CD8-positive, alpha-beta memory T cell (primary cell): ENCODE results near the gene PHF1. TPM values are rescaled to one million over a fixed set of nuclear protein-coding genes. Genes with fewer than 3 reads are reported as not detected.
"Not testable (repeated sequence)": the region's sequence is repeated elsewhere in the genome, so short reads cannot be mapped to it uniquely, and the experiment has no call there.

Experiments used
- CTCF ChIA-PET: fragments of 350-600 bp; sonication (Branson Sonifier 250); formaldehyde crosslinking; loops from one replicate; lab custom pipeline; 2021; ENCODE audit warnings: antibody characterized with exemption; lab: Charles Lee
- POLR2A ChIA-PET: fragments of 350-600 bp; sonication (Branson Sonifier 250); formaldehyde crosslinking; loops from one replicate; lab custom pipeline; 2021; ENCODE audit warnings: antibody characterized with exemption; lab: Charles Lee
- DNase-seq, 5 donors: peaks; one replicate each; pipeline versions ENCODE4 v3.0.0 to v3.0.0-alpha.2; 2020 to 2022; ENCODE audit warnings: mixed read lengths in 1 of 5
- H3K27ac ChIP-seq: one replicate; pipeline ENCODE4 v1.7.0; 2013; ENCODE audit warnings: low read depth, mild to moderate bottlenecking, low read length, moderate library complexity
- H3K27me3 ChIP-seq: 2 replicates; pipeline ENCODE4 v1.7.0; 2013; ENCODE audit warnings: low read length, mild to moderate bottlenecking; ENCODE audit not compliant: insufficient read depth, poor library complexity, severe bottlenecking
- H3K36me3 ChIP-seq: 2 replicates; pipeline ENCODE4 v1.7.0; 2013; ENCODE audit warnings: mild to moderate bottlenecking, low read length, moderate library complexity; ENCODE audit not compliant: insufficient read depth
- H3K4me1 ChIP-seq: 2 replicates; pipeline ENCODE4 v1.7.0; 2013; ENCODE audit warnings: mild to moderate bottlenecking, low read length, moderate library complexity; ENCODE audit not compliant: insufficient read depth
- H3K4me3 ChIP-seq: 2 replicates; pipeline ENCODE4 v1.7.0; 2013; ENCODE audit warnings: mild to moderate bottlenecking, low read length
- H3K9me3 ChIP-seq: 2 replicates; pipeline ENCODE4 v1.7.0; 2013; ENCODE audit warnings: mild to moderate bottlenecking, low read length
- H3K27ac Mint-ChIP-seq, 8 donors: one replicate each; pipeline ENCODE4 v1.8.0; 2020 to 2021; ENCODE audit warnings: mixed read lengths in 8 of 8, mild to moderate bottlenecking in 6 of 8, inconsistent platforms in 3 of 8, moderate library complexity in 3 of 8
- H3K27me3 Mint-ChIP-seq, 2 donors: one replicate each; pipeline ENCODE4 v1.8.0; 2020 to 2021; ENCODE audit warnings: mixed read lengths in 2 of 2, mild to moderate bottlenecking in 1 of 2, moderate library complexity in 1 of 2
- H3K36me3 Mint-ChIP-seq, 3 donors: one replicate each; pipeline ENCODE4 v1.8.0; 2020 to 2021; ENCODE audit warnings: mixed read lengths in 3 of 3, inconsistent platforms in 1 of 3, mild to moderate bottlenecking in 1 of 3
- H3K4me1 Mint-ChIP-seq, 3 donors: one replicate each; pipeline ENCODE4 v1.8.0; 2020 to 2021; ENCODE audit warnings: mixed read lengths in 3 of 3, inconsistent platforms in 1 of 3, mild to moderate bottlenecking in 1 of 3
- H3K4me3 Mint-ChIP-seq, 7 donors: one replicate each; pipeline ENCODE4 v1.8.0; 2020 to 2021; ENCODE audit warnings: mixed read lengths in 7 of 7, mild to moderate bottlenecking in 6 of 7, moderate library complexity in 4 of 7, inconsistent platforms in 2 of 7
- H3K9me3 Mint-ChIP-seq, 5 donors: one replicate each; pipeline ENCODE4 v1.8.0; 2020 to 2022; ENCODE audit warnings: mixed read lengths in 5 of 5, mild to moderate bottlenecking in 3 of 5, moderate library complexity in 2 of 5, inconsistent platforms in 1 of 5
- polyA plus RNA-seq: library from polyadenylated mRNA; unstranded; fragments of 300-500 nt; fragmentation: Illumina TruSeq; gene quantifications from one replicate; pipeline ENCODE4 v1.2.3, GENCODE V29; 2021
- total RNA-seq, 2 experiments: library from RNA; stranded (reverse); gene quantifications; one replicate each; pipeline ENCODE4 v1.2.3, GENCODE V29; 2021

Gene PHF1
- total and polyA plus RNA-seq, 3 experiments from 2014 or later = 38.5 to 76.5 (median 43.3) TPM

DNA sequence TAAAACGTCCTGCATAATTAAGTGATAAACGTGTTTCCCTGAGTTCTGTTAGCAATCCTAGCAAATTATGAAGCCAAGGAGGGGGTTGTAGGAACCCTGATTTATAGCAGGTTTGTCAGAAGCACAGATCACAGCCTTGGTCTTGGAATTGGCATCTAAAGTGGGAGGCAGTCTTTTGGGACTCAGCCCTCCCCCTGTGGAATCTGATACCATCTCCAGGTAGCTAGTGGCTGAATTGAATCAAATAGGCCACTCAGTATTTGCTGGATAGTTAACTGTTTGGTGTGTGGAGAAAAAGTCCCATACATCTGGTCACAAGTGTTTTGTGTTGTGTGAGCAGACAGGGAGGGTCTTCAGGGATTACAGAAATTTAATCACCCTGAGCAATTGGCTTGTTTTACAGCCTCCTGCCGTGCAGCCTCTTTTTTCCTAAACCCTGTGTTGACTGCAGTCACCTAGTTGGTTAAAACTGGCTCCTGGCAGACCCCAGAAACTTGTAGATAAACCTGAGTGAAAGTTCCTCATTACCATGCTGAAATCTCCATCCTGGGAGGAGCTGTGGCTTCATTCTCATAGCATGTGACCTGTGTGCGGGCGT lies 38.2 kb upstream of the PHF1 start:
- Mint-ChIP-seq H3K36me3 (no peaks in the 10 kb centered on the region), H3K4me1 (peaks cover 22 to 37% (median 31%) of the 10 kb centered on the region in 3 donors), H3K27ac (peak overlapping the region in 7 of 8 donors; percentile 34 to 95 (median 54)), H3K9me3 (no peaks in the 10 kb centered on the region), H3K4me3 (no peak overlapping the region), H3K27me3 (no peaks in the 10 kb centered on the region)
- ChIA-PET CTCF (interaction anchor here (1.2 kb wide), 1 partner anchor 11 kb away, joined by 3 read pairs; no protein-coding TSS in a partner anchor), POLR2A (no interaction called here)
- Histone ChIP-seq H3K9me3 (no peaks in the 10 kb centered on the region), H3K36me3 (no peaks in the 10 kb centered on the region), H3K4me3 (no peak overlapping the region), H3K4me1 (peaks cover 13% of the 10 kb centered on the region), H3K27ac (no peak overlapping the region), H3K27me3 (no peaks in the 10 kb centered on the region)
- no peak for DNase-seq

DNA sequence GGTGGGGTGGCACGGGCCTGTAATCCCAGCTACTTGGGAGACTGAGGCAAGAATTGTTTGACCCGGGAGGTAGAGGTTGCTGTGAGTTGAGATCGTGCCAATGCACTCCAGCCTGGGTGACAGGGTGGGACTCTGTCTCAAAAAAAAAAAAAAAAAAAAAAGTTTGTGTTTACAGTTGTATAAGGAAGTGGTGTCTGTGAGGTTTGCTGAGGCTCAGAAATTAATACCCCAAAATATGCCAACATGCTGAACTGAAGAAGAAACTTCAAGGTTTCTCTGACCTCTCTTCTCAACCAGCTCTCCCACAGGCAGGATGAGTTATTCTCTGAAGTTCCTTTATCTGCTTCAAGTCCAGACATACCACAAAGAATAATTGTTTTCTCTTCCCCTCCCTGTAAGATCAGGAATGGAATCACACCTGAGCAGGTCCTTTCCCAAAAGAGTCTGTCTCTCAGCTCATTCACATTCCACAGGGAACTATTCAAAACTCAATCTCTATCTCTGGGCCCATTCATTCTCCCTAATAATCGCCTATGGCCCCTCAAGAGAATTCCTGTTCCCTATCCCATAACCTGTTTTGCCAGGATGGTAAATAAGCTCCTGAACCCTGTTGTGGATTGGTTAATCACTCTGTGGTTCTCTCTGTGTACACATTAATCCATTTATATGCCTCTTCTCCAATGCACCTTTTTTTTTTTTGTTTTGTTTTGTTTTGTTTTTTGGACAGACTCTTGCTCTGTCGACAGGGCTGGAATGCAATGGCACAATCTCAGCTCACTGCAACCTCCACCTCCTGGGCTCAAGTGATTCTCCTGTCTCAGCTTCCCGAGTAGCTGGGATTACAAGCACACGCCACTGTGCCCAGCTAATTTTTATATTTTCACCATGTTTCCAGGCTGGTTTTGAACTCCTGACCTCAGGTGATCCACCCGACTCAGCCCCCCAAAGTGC lies 36.6 kb upstream of the PHF1 start:
- Mint-ChIP-seq H3K27ac (peak overlapping the region; percentile 78 to 95 (median 92)), H3K36me3 (no peaks in the 10 kb centered on the region), H3K9me3 (no peaks in the 10 kb centered on the region), H3K27me3 (no peaks in the 10 kb centered on the region), H3K4me1 (peaks cover 22 to 37% (median 31%) of the 10 kb centered on the region in 3 donors), H3K4me3 (peak overlapping the region in 6 of 7 donors; percentile 32 to 68 (median 58))
- peaks cover 13% of the 10 kb centered on the region for H3K4me1 ChIP-seq
- ChIA-PET POLR2A (interaction anchor here (0.7 to 1.0 kb wide), 2 partner anchors 38 to 80 kb away, joined by 4 to 5 read pairs; partner anchors contain the start of gene ZBTB9), CTCF (interaction anchor here (0.7 to 1.7 kb wide), 4 partner anchors 10 to 62 kb away, joined by 3 to 8 read pairs (median 3); no protein-coding TSS in a partner anchor)
- H3K27ac ChIP-seq = peak overlapping the region; percentile 11
- H3K36me3 ChIP-seq = no peaks in the 10 kb centered on the region
- peak in 1 of 5 donors; percentile 11 for DNase-seq
- H3K27me3 ChIP-seq = no peaks in the 10 kb centered on the region
- no peak overlapping the region for H3K4me3 ChIP-seq
- H3K9me3 ChIP-seq = no peaks in the 10 kb centered on the region

DNA sequence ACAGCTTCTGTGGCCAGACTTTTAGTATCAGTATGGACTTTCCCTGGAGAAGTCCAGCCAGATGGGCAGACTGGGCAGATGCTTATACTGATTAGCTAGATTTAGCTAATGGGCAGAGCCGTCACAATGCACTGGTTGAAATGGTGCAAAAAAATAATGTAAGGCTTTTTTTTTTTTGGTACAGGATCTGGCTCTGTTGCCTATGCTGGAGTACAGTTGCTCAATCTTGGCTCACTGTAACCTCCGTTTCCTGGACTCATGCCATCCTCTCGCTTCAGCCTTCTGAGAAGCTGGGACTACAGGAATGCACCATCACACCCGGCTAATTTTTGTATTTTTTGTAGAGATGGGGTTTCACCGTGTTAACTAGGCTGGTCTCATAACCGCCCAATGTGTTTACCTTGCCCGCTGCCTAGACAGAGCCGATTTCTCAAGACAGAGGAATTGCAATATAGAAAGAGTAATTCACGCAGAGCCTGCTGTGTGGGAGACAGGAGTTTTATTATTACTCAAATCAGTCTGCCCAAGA lies 35.6 kb upstream of the PHF1 start:
- DNase-seq = no peak
- POLR2A ChIA-PET = no interaction called here
- Mint-ChIP-seq H3K27me3 (no peaks in the 10 kb centered on the region), H3K27ac (peak overlapping the region; percentile 66 to 92 (median 86)), H3K9me3 (no peaks in the 10 kb centered on the region), H3K36me3 (no peaks in the 10 kb centered on the region), H3K4me3 (no peak overlapping the region), H3K4me1 (peaks cover 22 to 37% (median 31%) of the 10 kb centered on the region in 3 donors)
- Histone ChIP-seq H3K4me1 (peaks cover 13% of the 10 kb centered on the region), H3K9me3 (no peaks in the 10 kb centered on the region), H3K4me3 (no peak overlapping the region), H3K27me3 (no peaks in the 10 kb centered on the region), H3K27ac (peak overlapping the region; percentile 47), H3K36me3 (no peaks in the 10 kb centered on the region)
- CTCF ChIA-PET = interaction anchor here (0.7 to 1.7 kb wide), 4 partner anchors 11 to 1084 kb away, joined by 3 to 8 read pairs (median 3); no protein-coding TSS in a partner anchor

DNA sequence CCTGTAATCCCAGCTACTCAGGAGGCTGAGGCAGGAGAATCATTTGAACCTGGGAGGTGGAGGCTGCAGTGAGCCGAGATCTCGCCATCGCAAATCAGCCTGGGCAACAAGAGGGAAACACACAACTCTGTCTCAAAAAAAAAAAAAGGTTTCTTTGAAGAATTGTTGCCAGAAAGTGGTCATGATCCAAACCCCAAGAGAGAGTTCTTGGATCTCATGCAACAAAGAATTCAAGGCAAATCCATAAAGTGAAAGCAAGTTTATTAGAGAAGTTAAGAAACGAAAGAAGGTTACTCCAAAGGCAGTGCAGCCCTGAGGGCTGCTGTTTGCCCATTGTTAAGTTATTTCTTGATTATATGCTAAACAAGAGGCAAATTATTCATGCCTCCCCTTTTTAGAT lies 33.6 kb upstream of the PHF1 start:
- Mint-ChIP-seq H3K27ac (no peak overlapping the region), H3K4me1 (peaks cover 22 to 37% (median 31%) of the 10 kb centered on the region in 3 donors), H3K36me3 (no peaks in the 10 kb centered on the region), H3K4me3 (no peak overlapping the region), H3K27me3 (no peaks in the 10 kb centered on the region), H3K9me3 (no peaks in the 10 kb centered on the region)
- Histone ChIP-seq H3K36me3 (no peaks in the 10 kb centered on the region), H3K27me3 (no peaks in the 10 kb centered on the region), H3K9me3 (no peaks in the 10 kb centered on the region), H3K4me3 (no peak overlapping the region), H3K27ac (no peak overlapping the region), H3K4me1 (peaks cover 13% of the 10 kb centered on the region)
- DNase-seq = no peak
- ChIA-PET CTCF (no interaction called here), POLR2A (no interaction called here)

DNA sequence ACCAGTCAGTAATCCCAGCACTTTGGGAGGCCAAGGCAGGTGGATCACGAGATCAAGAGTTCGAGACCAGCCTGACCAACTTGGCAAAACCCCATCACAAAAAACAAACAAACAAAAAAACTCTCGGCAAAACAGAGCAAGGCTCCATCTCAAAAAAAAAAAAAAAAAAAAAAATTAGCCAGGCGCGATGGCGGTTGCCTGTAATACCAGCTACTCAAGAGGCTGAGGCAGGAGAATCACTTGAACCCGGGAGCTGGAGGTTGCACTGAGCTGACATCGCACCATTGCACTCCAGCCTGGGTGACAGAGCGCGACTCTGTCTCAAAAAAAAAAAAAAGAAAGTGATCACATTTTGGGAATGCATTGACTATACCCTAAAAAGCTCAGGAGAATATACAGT lies 31.6 kb upstream of the PHF1 start:
- H3K27me3 ChIP-seq, CTCF ChIA-PET, H3K9me3 ChIP-seq, H3K9me3 Mint-ChIP-seq, H3K27ac Mint-ChIP-seq, H3K27ac ChIP-seq, DNase-seq, H3K4me3 Mint-ChIP-seq, H3K4me3 ChIP-seq, H3K36me3 ChIP-seq, H3K27me3 Mint-ChIP-seq, H3K4me1 ChIP-seq, H3K36me3 Mint-ChIP-seq: not testable (repeated sequence)
- POLR2A ChIA-PET = interaction anchor here (0.7 kb wide), 1 partner anchor 69 kb away, joined by 3 read pairs; no protein-coding TSS in a partner anchor
- H3K4me1 Mint-ChIP-seq = peaks cover 14 to 20% (median 19%) of the 10 kb centered on the region in 3 donors

DNA sequence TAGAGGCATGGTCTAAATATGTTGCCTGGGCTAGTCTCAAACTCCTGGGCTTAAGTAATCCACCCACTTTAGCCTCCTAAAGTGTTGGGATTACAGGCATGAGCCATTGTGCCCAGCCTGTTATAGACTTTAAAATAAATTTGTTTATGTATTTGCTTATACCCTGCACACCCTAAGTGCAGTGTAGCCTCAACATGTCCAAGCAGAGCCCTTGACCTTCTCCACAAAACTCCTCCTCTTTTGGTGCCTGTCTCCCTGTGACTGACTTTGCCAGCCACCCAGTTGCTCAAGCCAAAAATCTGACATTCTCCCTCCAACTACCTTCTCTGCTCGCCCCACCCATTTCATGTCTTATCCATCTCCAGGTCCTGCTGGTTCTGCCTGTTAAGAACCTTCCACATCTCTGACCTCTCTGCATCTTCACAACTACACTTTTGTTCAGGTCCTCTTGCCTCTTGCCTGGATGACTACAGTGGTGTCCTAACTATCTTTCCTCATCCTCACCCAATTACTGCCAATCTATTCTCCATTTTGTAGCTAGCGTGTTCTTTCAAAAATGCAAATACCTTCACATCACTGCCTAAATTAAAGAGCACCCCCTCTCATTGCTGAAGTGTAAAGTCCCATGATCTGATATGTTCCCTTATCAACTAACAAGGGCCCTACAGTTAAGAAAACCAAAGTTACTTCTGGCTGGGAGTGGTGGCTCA lies 30.4 kb upstream of the PHF1 start:
- H3K36me3 Mint-ChIP-seq = no peaks in the 10 kb centered on the region
- H3K4me1 Mint-ChIP-seq = peaks cover 3 to 8% (median 6%) of the 10 kb centered on the region in 3 donors
- H3K27ac Mint-ChIP-seq = peak overlapping the region in 1 of 8 donors; percentile 3

DNA sequence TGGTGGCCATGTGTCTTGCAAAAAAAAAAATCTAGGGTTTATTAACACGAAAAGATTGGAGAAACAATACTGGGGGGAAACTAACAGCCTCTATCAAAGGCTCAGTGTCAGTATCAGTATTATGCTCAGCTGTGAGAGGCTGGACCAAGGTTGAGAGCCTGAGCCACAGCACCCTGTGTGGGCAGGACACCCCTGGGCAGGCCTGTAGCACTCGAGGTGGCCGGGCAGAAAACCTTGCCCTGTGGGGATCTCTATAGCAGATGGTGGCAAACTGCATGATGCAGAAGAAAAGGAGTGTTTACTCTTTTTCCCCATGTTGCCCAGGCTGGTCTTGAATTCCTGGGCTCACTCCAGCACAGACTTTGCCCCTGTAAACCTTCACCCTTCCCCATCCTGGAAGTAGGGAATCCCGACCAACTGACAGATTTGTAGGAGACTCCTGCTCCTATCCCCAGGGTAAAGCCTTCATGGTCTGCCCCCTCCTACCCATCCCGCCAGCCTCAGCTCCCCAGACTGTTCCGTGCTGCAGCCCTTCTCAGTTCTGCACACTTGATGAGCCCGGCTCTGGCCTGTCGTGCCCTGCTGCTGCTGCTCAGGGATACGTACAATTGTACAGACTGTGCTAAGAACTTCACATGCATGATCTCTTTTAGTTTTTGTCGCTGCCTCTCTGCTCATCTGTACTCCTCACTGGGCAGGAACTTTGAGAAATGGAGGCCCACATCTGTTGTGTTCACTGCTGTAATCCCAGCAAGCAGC lies 27.2 kb upstream of the PHF1 start:
- no peaks in the 10 kb centered on the region for H3K9me3 ChIP-seq
- H3K36me3 Mint-ChIP-seq = no peaks in the 10 kb centered on the region
- no peaks in the 10 kb centered on the region for H3K4me1 ChIP-seq
- CTCF ChIA-PET = interaction anchor here (0.7 kb wide), 1 partner anchor 129 kb away, joined by 3 read pairs; no protein-coding TSS in a partner anchor
- POLR2A ChIA-PET = interaction anchor here (0.6 kb wide), 1 partner anchor 1450 kb away, joined by 3 read pairs; no protein-coding TSS in a partner anchor
- peaks cover 0 to 2% of the 10 kb centered on the region in 2 donors for H3K27me3 Mint-ChIP-seq
- DNase-seq = no peak
- no peaks in the 10 kb centered on the region for H3K9me3 Mint-ChIP-seq
- no peak overlapping the region for H3K27ac ChIP-seq
- no peak overlapping the region for H3K4me3 Mint-ChIP-seq
- no peaks in the 10 kb centered on the region for H3K4me1 Mint-ChIP-seq
- no peaks in the 10 kb centered on the region for H3K36me3 ChIP-seq
- no peak overlapping the region for H3K4me3 ChIP-seq
- no peaks in the 10 kb centered on the region for H3K27me3 ChIP-seq
- no peak overlapping the region for H3K27ac Mint-ChIP-seq

More for the DNA sequence above, 30.4 kb upstream of the PHF1 start:
- Mint-ChIP-seq H3K9me3 (no peaks in the 10 kb centered on the region), H3K4me3 (no peak overlapping the region), H3K27me3 (peaks cover 0 to 2% of the 10 kb centered on the region in 2 donors)
- no peak for DNase-seq
- POLR2A ChIA-PET = no interaction called here
- H3K27me3 ChIP-seq = no peaks in the 10 kb centered on the region
- H3K36me3 ChIP-seq = no peaks in the 10 kb centered on the region
- H3K27ac ChIP-seq = no peak overlapping the region
- H3K4me1 ChIP-seq = no peaks in the 10 kb centered on the region
- H3K4me3 ChIP-seq = no peak overlapping the region
- no peaks in the 10 kb centered on the region for H3K9me3 ChIP-seq
- CTCF ChIA-PET = no interaction called here
